ENCODE measurements around the gene GRIK2. TPM values are rescaled to one million over a fixed set of nuclear protein-coding genes. Genes with fewer than 3 reads are reported as not detected.

Gene GRIK2
- total RNA-seq, 3 donors from 2014 or later = 1.1 to 3.7 TPM; not detected in 1

- Histone ChIP-seq H3K27me3 (no peaks in the 10 kb centered on the region), H3K4me3 (no peak overlapping the region), H3K4me1 (no peaks in the 10 kb centered on the region), H3K9me3 (no peaks in the 10 kb centered on the region), H3K27ac (no peak overlapping the region), H3K36me3 (no peaks in the 10 kb centered on the region)
- DNase-seq (ENCODE audit: low spot score in 2 of 2) = no peak
- intact Hi-C loops (cut with DNase I; ENCODE audit: low total_unique reads) = no loop called here
- no peak for TF ChIP-seq POLR2AphosphoS5 (IDR thresholded peaks at IDR 0.05)
- TF ChIP-seq CTCF (IDR thresholded peaks at IDR 0.05) = no peak
- no peak for TF ChIP-seq POLR2A (IDR thresholded peaks at IDR 0.05)
Observed at GRCh38 chr6:101779051-101779844, 385.7 kb downstream of the GRIK2 start.

DNA sequence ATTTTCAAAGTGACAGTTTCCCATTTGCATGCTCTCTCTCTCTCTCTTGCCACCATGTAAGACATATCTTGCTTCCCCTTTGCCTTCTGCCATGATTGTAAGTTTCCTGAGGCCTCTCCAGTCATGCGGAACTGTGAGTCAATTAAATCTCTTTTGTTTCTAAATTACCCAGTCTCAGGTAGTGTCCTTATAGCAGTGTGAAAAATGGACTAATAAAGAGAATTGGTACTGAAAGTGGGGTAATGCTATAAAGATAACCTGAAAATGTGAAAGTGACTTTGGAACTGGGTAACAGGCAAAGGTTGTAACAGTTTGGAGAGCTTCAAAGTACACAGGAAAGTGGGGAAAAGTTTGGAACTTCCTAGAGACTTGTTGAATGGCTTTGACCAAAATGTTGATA lies 389.8 kb downstream of the GRIK2 start:
- H3K4me1 ChIP-seq = no peaks in the 10 kb centered on the region
- peaks cover 3% of the 10 kb centered on the region for H3K36me3 ChIP-seq
- no peaks in the 10 kb centered on the region for H3K9me3 ChIP-seq
- no peak for TF ChIP-seq POLR2A (IDR thresholded peaks at IDR 0.05)
- H3K27ac ChIP-seq = no peak overlapping the region
- intact Hi-C loops (cut with DNase I; ENCODE audit: low total_unique reads) = no loop called here
- no peak for DNase-seq (ENCODE audit: low spot score in 2 of 2)
- H3K4me3 ChIP-seq = no peak overlapping the region
- H3K27me3 ChIP-seq = no peaks in the 10 kb centered on the region

DNA sequence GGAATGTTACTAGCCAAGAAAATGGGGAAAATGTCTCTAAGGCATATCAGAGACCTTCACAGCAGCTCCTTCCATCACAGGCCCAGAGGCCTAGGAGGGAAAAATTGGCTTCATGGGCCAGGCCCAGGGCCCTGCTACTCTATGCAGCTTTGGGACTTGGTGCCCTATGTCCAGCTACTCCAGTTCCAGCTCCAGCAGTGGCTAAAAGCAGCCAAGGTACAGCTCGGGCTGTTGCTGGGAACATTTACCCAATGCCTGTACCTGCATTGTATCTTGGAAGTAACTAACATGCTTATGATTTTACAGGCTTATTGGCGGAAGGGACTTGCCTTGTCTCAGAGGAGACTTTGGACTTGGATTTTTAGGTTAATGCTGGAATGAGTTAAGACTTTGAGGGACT lies 390.6 kb downstream of the GRIK2 start:
- TF ChIP-seq POLR2A (IDR thresholded peaks at IDR 0.05) (no peak), POLR2AphosphoS5 (IDR thresholded peaks at IDR 0.05) (no peak), CTCF (IDR thresholded peaks at IDR 0.05) (no peak)
- Histone ChIP-seq H3K4me3 (no peak overlapping the region), H3K9me3 (no peaks in the 10 kb centered on the region), H3K27ac (no peak overlapping the region), H3K4me1 (no peaks in the 10 kb centered on the region), H3K36me3 (peaks cover 3% of the 10 kb centered on the region), H3K27me3 (no peaks in the 10 kb centered on the region)
- DNase-seq (ENCODE audit: low spot score in 2 of 2) = no peak
- intact Hi-C loops (cut with DNase I; ENCODE audit: low total_unique reads) = no loop called here

DNA sequence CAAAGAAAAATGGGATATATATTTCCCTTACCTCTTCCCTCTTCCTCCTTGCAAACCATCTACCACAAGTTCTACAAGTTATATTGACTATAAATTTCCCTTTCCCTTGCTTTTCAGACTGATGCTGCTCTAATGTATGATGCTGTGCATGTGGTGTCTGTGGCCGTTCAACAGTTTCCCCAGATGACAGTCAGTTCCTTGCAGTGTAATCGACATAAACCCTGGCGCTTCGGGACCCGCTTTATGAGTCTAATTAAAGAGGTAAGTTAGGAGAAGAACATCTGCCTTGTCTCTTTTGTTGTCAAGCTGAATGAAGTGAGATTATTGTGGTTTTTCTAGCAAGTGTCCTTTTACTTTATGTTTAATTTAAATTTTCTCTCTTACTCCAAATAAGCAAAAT lies 406.0 kb downstream of the GRIK2 start:
- Histone ChIP-seq H3K9me3 (no peaks in the 10 kb centered on the region), H3K4me1 (no peaks in the 10 kb centered on the region), H3K4me3 (no peak overlapping the region), H3K36me3 (no peaks in the 10 kb centered on the region), H3K27ac (no peak overlapping the region), H3K27me3 (no peaks in the 10 kb centered on the region)
- no peak for DNase-seq (ENCODE audit: low spot score in 2 of 2)
- TF ChIP-seq POLR2A (IDR thresholded peaks at IDR 0.05) (no peak), POLR2AphosphoS5 (IDR thresholded peaks at IDR 0.05) (no peak), CTCF (IDR thresholded peaks at IDR 0.05) (no peak)
- intact Hi-C loops (cut with DNase I; ENCODE audit: low total_unique reads) = no loop called here

- Histone ChIP-seq H3K4me1 (no peaks in the 10 kb centered on the region), H3K9me3 (no peaks in the 10 kb centered on the region), H3K36me3 (no peaks in the 10 kb centered on the region), H3K27ac (no peak overlapping the region), H3K4me3 (no peak overlapping the region), H3K27me3 (no peaks in the 10 kb centered on the region)
- TF ChIP-seq POLR2AphosphoS5 (IDR thresholded peaks at IDR 0.05) (no peak), CTCF (IDR thresholded peaks at IDR 0.05) (no peak), POLR2A (IDR thresholded peaks at IDR 0.05) (no peak)
- intact Hi-C loops (cut with DNase I; ENCODE audit: low total_unique reads) = no loop called here
- DNase-seq (ENCODE audit: low spot score in 2 of 2) = no peak
Observed at GRCh38 chr6:101800598-101800997, 407.1 kb downstream of the GRIK2 start.
